GM12873 (cell line): Measurements from ENCODE around the gene NDUFB4.

Source experiments
- CTCF ChIP-seq: IDR thresholded peaks from 2 replicates; pipeline ENCODE4 v1.5.1; 2012; ENCODE audit warnings: low read depth, mild to moderate bottlenecking, moderate library complexity, low read length, control low read depth; ENCODE audit not compliant: insufficient read depth; ENCODE audit errors: missing control alignments

Gene NDUFB4

GRCh38 chr3:120558771-120559241 lies 37.3 kb upstream of the NDUFB4 start:
- TF ChIP-seq CTCF, result peak; percentile 86

DNA sequence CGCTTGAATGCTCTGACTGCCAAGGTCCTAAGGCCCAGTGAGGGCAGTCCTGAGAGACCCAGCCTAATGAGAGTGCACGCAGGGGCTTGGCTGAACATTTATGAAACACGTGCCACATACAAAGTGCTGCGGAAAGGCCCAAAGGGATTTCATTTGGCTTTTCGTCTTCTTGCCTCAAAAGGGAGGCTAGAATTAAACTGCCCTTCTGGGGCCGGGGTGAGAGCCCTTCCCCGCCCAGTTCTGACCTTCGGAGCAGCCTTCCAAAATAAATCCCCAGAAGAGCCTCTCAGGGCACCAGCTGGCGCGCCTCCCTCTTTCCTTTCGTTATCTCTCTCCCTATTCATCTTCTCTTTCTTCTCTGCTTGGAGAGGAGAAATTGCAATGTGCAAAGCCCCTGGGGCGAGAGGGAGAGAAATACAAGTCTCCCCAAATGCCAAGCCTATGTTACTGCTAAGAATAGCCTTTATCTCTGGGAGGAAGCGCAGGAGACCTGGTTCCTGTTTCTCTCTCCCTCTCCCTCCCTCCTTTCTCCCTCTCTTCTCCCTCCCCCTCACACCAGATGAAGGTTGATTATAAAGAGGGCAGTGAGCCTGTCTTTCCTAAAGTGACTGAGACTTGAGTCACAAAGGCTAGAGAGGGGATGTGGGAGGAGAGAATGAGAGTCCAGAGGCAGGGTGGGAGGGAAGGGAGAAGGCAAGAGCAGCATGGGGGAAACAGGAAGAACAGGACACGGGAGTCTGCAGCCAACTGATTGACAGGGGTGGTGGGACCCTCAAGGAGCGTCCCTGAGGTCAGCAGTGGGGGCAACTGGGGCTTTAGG lies 36.7 kb upstream of the NDUFB4 start:
- no peak for TF ChIP-seq CTCF

DNA sequence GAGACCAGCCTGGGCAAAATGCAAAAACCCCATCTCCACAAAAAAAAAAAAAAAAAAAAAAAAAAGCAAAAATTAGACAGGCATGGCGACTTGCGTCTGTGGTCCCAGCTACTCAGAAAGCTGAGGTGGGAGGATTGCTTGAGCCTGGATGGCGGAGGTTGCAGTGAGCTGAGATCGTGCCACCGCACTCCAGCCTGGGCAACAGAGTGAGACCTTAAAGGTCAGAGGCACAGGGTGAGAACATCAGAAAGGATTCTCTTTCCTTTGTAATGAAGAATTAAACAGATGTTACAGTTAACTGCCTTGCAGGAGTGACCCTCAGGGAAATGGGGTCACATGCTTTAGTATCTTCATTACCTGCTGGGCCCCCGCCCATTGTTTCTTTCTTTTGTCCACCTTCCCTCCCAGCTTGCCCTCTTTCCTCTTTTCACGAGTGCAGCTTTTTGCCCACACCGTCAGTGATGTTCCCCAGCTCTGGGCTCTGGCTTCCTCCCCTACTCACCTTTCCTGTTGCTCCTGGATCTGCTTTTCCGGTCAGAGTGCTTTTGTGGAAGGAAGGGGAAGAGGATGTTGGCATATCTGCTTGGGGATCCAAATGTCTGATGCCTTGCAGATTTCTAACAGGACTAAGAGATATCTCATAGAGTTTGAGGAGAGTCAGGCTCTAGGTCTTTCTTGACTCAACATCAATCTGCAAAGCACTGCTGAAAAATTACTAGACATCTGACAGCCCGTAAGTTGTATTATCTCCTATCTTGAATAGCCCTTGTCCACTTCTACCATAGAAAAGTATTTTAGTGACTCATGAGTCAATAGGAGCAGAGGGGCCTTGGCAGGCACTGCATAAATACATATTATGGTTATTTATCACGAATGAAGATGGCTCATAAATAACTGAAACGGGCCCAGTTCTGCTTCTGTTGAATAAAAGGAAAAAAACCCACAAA lies 35.6 kb upstream of the NDUFB4 start:
- no peak for TF ChIP-seq CTCF

GRCh38 chr3:120561251-120562045 lies 34.7 kb upstream of the NDUFB4 start:
- peak; percentile 78 for TF ChIP-seq CTCF

DNA sequence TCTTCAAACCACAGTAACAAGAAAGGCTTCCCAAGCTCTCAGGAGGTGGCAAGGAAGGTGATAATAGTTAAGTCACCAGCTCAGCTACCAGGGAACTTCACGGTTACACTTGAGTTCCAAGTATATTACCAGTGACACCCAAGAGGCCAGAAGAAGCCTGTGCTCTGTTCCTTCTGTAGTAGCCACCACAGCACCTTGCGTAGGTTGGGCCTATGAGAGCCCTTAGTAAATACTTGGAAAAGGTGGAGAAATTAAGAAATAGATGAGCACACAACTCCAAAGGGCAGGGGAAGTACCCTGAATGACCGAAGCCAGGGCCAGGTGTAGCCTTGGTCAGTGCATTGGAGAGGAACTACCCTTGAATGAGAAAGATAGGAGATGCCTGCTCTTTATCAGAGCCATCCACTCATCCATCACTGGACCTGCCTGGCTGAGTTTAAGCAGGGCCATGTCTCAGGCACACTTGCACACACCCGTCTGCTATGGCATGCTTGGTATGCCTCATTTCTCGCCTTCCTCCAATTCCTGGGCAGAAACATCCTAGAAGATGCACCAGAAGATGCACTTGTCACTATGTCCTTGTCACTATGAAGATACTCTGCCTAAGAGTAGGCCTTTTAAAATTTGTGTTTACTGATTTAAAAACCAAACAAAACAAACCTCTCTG lies 32.6 kb upstream of the NDUFB4 start:
- no peak for TF ChIP-seq CTCF

GRCh38 chr3:120566243-120566975 lies 29.7 kb upstream of the NDUFB4 start:
- TF ChIP-seq CTCF, result no peak
